CD4-positive, alpha-beta T cell treated with Interferon alpha-2 for 1 hour (primary cell): ENCODE data around the gene CMIP.
A peak's percentile ranks its signal among the peaks of the same experiment; 100 is the strongest.

Source experiments
- DNase-seq, 2 donors: peaks; one replicate each; pipeline ENCODE4 v3.0.0-alpha.2; 2020 to 2022

Gene CMIP

GRCh38 chr16:81448154-81449131 lies 3.8 kb downstream of the CMIP start:
- DNase-seq: no peak

DNA sequence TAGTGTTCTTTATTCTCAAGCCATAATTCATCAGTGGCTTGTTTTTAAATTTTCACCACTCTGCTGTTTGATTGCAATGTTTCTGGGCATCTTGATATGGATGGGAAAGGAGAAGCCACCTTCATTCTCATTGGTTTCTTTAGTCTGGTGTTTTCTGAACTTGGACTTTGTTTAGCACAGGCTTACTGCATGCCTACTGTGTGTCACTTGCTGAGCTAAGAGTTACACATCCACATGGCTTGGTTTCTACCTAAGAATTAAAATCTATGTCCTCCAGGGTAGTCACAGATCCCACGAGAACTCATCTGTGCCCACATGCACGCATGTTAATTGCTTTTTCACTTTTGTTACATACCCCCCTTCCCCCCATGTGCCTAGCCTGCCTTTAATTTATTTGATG lies 4.6 kb downstream of the CMIP start:
- no peak for DNase-seq

DNA sequence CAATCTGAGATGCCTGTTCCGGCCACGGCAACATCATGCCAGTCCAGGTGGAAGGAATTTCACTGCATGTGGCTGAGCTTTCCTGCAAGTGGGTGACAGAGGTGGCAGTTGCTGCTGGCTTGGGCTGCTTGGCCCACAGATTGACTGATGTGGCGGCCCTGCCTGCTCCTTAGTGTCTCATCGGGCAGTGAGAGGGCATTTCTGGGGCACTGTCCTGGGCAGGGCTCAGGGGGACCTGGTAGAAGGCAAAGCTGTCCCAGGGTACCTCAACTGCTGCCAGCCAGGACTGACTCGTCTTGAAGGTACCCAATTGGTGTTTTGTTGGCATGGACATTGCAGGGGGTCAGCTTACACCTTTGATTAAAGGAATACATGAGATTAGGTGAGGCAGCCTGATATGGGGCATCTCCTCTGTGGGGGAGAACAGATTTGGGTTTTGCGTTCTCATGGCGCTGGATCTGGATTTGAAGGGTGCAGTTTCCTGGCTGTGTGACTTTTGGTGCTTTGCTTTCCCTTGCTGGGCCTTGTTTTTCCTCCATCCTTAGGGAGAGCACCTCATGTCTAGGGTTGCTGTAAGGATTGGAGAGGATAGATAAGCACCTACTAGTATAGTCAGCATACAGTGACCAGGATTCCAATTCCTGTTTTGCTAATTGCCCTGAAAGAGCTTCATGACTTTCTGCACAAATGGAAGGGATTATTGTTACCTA lies 5.4 kb downstream of the CMIP start:
- no peak for DNase-seq

GRCh38 chr16:81450783-81451491 lies 6.3 kb downstream of the CMIP start:
- no peak for DNase-seq

- DNase-seq: peak; percentile 21 to 55
These were observed 7.4 kb downstream of the CMIP start for GRCh38 chr16:81451753-81452680.

DNA sequence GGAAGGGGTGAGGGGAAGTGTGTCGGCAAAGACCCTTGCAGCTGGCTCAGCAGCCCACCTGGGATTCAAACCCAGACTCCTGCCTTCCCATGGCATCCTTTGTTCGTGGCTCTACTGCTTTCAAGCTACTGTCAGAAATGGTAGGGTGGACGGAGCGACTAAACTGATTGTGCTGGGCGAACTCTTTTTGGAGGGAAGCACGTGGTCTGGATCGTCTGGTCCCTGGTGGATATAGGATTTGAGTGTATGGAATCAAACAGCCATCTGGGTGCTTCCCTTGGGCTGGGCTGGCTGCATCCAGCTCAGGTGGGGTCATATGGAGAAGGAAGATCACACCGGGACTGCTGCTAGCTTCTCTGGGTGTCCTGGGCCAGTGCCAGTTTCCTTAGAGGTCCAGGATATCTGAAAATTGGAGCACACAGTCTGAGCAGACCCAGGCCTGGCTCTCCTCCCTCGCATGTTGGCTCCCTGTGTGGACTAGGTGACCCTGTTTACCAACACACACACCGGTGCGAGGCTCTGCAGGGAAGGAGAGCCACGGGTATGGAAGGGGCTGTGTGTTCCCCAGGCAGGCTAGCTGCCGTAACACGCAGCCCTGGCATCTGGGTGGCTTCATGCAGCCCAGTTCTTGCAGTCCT lies 8.6 kb downstream of the CMIP start:
- DNase-seq: no peak

DNA sequence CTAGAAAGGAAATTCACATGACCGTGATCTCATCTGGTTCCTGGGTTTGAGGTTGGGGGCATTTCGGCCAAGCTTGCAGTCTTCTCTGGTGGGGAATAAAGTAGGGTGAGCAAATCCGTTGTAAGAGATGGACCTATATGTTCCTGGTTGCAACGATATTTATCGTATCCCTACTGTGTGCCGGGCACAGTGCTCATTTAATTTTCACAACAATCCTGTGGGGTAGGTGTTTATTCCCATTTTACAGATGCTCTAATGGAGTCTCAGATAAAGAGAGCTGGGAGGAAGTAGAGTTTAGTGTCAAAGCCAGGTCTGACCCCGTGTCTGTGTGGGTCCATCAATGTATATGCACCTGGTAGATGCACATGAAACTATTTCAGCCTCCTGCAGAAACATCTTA lies 9.4 kb downstream of the CMIP start:
- no peak for DNase-seq

GRCh38 chr16:81455006-81455405 lies 10.4 kb downstream of the CMIP start:
- DNase-seq: no peak

DNA sequence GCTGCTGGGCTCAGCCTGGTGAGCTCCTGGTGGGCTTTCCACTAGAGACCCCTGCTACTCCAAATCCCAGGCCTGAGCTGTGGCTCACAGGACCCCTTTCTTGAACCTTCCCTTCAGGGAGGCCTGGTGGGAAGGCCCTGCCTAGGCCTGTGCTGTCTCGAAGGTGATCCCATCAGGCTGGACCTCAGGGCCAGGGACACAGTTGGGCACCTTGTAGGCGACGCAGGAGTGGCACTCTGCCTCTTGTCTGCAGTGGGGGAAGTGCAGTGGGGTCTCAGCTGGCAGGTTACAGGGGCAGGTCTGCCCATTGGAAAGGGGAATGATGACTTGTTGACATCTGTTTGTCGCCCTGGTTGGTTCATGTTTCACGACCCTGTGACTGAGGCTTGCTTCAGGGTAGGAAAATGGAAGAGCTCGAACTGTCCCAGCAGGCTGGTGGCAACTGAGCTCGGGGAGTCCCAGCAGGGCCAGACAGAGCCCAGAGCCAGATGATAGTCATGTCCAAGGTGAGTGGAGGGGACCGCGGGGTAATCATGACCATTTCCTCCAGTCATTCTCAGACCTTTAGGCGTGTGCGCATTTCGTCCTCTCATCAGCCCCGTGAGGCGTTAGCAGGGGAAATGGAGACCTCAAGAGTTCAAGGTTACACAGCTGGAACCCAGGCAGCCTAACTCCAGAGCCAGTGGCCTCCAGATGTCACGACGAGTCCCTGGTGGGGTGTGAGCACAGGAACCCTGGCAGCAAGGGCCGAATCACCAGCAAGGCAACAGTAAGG lies 11.3 kb downstream of the CMIP start:
- no peak for DNase-seq

- no peak for DNase-seq
These were observed 12.1 kb downstream of the CMIP start for GRCh38 chr16:81456523-81457325.

DNA sequence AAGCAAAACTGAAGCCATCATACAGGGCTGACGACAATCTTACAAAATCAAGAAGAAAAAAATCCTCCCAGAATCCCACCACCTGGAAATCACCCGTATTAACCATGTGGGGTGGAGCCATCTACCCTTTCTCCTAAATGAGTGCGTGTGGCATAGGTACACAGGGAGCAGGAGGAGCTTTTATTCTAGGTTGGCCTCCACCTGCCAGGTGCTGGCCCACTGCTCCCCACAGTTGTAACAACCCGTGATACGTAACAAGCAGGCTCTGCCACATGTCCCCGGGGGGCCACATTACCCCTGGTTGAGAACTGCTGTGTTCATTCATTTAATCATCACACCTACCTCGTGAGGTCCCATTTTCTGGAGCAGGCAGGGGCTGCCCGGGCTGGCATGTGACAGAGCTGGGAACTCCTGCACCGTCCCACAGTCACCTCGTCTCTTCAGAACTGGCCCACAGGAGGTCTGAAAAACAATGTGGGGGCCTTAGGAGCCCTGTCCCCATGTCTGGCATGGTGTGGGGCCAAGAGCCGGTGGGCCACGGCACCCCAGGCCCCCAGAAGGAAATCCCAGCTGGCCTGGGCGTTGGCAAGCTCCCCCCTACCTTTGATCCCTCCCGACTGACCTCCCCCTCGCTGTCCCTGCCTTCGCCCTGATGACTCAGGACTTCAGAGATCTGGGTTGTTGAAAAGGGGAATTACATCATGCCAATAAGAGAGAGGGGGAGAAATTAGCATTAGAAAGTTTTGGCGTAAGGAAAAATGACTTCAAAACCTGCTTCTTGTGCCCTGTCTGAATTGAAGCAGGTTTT lies 12.9 kb downstream of the CMIP start:
- no peak for DNase-seq

DNA sequence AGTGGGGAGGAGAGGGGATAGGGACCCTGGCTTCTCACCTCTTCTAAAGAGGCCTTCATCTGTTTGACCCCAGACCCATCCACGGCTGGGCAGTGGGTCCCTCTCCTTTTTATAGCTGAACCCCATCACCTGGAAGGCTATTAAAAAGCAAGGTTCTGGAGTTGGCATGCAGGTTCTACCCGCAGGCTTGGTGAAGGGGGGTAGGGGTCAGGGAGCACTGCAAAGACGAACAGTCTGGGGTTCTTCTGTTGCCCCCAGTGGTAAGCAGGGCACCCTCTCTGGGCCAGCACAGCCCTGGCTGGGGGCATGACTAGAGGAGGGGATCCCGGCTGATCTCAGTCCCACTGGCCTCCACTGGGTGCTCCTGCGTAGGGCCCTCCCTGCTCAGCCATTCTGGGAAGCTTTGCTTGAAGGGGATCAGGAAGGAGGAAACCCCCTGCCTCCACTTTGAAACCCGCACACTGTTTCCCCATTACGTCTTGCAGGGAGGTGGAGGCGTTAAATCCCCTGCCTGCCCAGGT lies 13.6 kb downstream of the CMIP start:
- DNase-seq: no peak

DNA sequence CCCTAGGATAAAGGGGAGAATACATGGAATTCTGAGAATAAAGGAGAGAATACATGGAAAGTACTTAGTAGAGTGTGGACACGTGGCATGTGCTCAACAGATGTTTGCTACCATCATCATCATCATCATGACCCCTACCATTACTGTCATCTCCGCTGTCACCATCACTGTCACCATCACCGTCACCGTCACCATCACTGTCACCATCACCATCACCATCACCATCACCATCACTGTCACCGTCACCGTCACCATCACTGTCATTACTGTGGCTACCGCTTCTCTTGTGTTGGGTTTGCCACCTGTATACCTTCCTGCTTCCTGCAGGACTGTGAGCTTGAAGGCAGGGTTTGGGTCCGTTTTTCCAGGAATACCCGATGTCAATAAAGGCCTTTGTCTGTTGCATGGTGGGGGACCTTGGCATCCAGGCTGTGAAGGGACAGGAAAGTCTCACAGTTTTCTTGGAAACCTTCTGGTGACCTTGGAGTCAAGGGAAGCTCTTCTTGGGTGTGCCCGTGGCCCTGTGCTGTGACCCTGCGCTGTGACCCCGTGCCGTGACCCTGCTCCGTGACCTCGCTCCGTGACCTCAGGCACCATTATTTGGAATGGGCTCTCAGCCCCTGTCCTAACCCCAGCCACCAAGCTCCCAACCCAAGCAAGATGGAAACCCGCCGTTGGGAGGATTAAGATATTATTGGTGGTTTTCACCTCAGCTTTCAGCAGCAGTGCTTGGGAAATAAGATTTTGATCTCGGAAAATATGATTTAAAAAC lies 14.4 kb downstream of the CMIP start:
- DNase-seq: no peak

DNA sequence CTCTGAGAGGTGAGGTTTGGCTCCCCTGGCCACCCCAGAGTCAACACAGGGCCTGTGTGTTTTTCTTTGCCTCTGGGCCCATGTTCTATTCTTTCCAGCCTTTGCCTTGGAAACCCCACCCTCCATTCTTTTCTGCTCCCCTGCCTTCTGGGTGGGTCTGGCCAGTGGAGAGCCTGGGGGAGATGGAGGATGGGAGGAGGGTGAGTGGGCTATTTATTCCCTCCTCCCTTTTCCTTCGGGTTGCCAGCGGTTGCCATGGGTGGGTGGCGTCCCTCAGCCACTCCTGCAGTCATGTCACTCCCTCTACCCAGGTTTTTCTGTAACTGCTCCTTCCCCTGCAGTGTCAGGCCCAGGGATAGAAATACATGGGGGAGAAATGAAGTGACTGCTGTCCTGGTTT lies 15.5 kb downstream of the CMIP start:
- DNase-seq: no peak

- no peak for DNase-seq
These were observed 16.6 kb downstream of the CMIP start for GRCh38 chr16:81461243-81461642.

DNA sequence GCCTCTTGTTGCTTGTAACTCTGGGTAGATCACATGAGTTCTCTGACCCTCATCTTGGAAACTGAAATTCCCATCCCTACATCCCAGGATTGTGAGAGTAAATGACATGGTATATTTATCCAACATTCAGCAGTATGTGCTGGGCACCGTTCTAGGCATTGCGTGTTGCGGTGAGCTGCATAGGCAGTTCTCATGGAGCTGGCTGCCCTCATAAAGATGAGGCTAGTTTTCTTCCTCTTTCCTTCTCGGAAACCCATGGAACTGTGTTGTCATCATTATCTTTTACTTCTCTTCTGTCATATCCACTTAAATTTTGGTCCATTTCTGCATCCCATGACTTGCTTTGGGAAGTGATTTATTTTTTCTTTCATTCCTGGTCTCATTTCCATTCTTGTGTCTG lies 17.2 kb downstream of the CMIP start:
- no peak for DNase-seq

DNA sequence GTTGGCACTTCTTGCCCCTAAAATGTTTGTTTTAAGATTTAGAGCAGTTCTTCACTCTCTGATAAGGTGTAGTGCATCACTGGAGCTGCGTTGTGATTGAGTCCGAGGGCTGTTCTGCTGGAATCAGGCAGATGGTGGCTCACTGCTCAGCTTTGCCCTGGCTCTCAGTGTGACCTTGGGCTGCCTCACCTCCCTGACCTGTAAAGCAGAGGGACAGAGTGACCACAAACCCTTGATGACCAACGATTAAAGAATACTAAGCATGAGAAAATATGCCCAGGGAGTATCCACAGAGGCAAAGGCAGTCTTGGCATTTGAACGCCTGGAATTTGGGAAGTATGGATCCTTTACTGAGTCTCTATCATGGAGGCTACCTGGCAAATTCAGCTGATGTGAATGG lies 18.1 kb downstream of the CMIP start:
- DNase-seq: no peak

DNA sequence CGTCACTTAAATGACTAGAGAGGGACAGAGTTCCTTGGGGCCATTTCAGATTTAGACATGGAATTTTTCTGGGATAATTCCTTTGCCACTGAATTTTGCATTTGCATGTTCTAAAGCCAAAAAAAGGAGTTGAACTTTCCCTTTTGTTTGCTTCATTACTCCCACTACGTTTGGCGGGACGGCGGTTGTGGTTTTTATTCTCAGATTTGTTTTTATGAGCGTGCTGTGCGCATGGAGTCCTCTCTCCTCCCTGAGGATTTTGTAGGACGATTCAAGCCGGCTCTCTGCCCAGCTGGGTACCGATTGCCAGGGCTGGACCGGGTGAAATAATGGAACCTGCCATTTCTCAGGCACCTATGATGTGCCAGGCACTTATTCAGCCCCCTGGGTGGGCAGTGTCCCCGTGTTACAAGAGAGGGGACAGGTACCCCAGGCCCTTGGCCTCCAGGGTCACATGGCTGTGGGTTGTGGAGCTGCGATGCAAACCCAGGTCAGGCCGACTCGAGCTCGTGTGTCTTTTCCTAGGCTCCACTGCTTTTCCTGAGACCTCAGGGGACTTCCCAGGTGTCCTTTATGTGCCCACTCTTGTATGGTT lies 18.8 kb downstream of the CMIP start:
- DNase-seq: no peak
